WTC11 (cell line): ENCODE results near the gene GALP. TPM values are rescaled to one million over a fixed set of nuclear protein-coding genes. Genes with fewer than 3 reads are reported as not detected.

Experiments used
- ATAC-seq: fragments of 200-7000 bp; cut with Tn5 transposase; 2 replicates; pipeline ENCODE4 v1.10.0; 2021; ENCODE audit warnings: mild to moderate bottlenecking, moderate library complexity
- CTCF ChIA-PET: fragments of 300-600 bp; sonication (Branson Sonifier 250); formaldehyde crosslinking; loops from one replicate; lab custom pipeline; 2021; ENCODE audit warnings: antibody characterized with exemption; lab: Charles Lee
- POLR2A ChIA-PET: fragments of 350-600 bp; sonication (Branson Sonifier 250); formaldehyde crosslinking; loops from one replicate; lab custom pipeline; 2021; ENCODE audit warnings: antibody characterized with exemption; lab: Charles Lee
- DNase-seq: peaks from one replicate; pipeline ENCODE4 v3.0.0; 2021; ENCODE audit warnings: low spot score
- H3K27ac Mint-ChIP-seq: 2 replicates; pipeline ENCODE4 v1.8.0; 2021; ENCODE audit warnings: mixed read lengths
- H3K27me3 Mint-ChIP-seq: 2 replicates; pipeline ENCODE4 v1.8.0; 2021; ENCODE audit warnings: low read depth, mild to moderate bottlenecking, moderate library complexity, mixed read lengths
- H3K36me3 Mint-ChIP-seq: 2 replicates; pipeline ENCODE4 v1.8.0; 2021; ENCODE audit warnings: mixed read lengths
- H3K4me1 Mint-ChIP-seq: 2 replicates; pipeline ENCODE4 v1.8.0; 2022; ENCODE audit warnings: mixed read lengths
- H3K4me3 Mint-ChIP-seq: 2 replicates; pipeline ENCODE4 v1.8.0; 2021; ENCODE audit warnings: mild to moderate bottlenecking, moderate library complexity, mixed read lengths
- H3K9me3 Mint-ChIP-seq: 2 replicates; pipeline ENCODE4 v1.8.0; 2021; ENCODE audit warnings: mixed read lengths
- FOXP1 ChIP-seq: sonication (generic); formaldehyde crosslinking; IDR thresholded peaks from 2 replicates; pipeline ENCODE4 v1.8.0; 2022; ENCODE audit warnings: missing genetic modification reagents, mild to moderate bottlenecking, moderate library complexity, borderline replicate concordance
- FOXP4 ChIP-seq: sonication (generic); formaldehyde crosslinking; IDR thresholded peaks from 2 replicates; pipeline ENCODE4 v1.8.0; 2022; ENCODE audit warnings: mild to moderate bottlenecking, missing genetic modification reagents
- GABPB1 ChIP-seq: sonication (generic); formaldehyde crosslinking; IDR thresholded peaks from 2 replicates; pipeline ENCODE4 v1.8.1; 2023; ENCODE audit warnings: mild to moderate bottlenecking, missing genetic modification reagents
- MYBL2 ChIP-seq: sonication (generic); formaldehyde crosslinking; IDR thresholded peaks from 2 replicates; pipeline ENCODE4 v1.8.1; 2023; ENCODE audit warnings: mild to moderate bottlenecking, moderate library complexity, missing genetic modification reagents
- OVOL2 ChIP-seq: fragments of 250-450 bp; sonication (Bioruptor Pico); IDR thresholded peaks from 2 replicates; pipeline ENCODE4 v1.9.0; 2021; ENCODE audit warnings: mild to moderate bottlenecking, borderline replicate concordance
- PRRX2 ChIP-seq: fragments of 250-450 bp; sonication (Bioruptor Pico); IDR thresholded peaks from 2 replicates; pipeline ENCODE4 v1.8.0; 2021; ENCODE audit warnings: mild to moderate bottlenecking
- RELA ChIP-seq: sonication (generic); formaldehyde crosslinking; IDR thresholded peaks from 2 replicates; pipeline ENCODE4 v1.8.1; 2022; ENCODE audit warnings: missing genetic modification reagents, mild to moderate bottlenecking, borderline replicate concordance
- RORB ChIP-seq: fragments of 250-450 bp; sonication (Bioruptor Pico); IDR thresholded peaks from 2 replicates; pipeline ENCODE4 v1.9.0; 2021; ENCODE audit warnings: mild to moderate bottlenecking
- ZNF263 ChIP-seq: sonication (generic); formaldehyde crosslinking; IDR thresholded peaks from 2 replicates; pipeline ENCODE4 v1.8.1; 2022; ENCODE audit warnings: low read depth, mild to moderate bottlenecking, moderate library complexity, missing genetic modification reagents
- ZNF425 ChIP-seq: fragments of 250-450 bp; sonication (Bioruptor Pico); conservative IDR thresholded peaks from 2 replicates; pipeline ENCODE4 v1.9.0; 2021; ENCODE audit warnings: mild to moderate bottlenecking
- ZSCAN18 ChIP-seq: fragments of 250-450 bp; sonication (Bioruptor Pico); IDR thresholded peaks from 2 replicates; pipeline ENCODE4 v2.1.2; 2022; ENCODE audit warnings: mild to moderate bottlenecking, moderate library complexity
- total RNA-seq: library from RNA; stranded (reverse); gene quantifications from 3 replicates; pipeline ENCODE4 v1.2.3, GENCODE V29; 2021
- TF ChIP-seq, protein P1 (sequence below): sonication (generic); formaldehyde crosslinking; IDR thresholded peaks from 2 replicates; pipeline ENCODE4 v1.8.1; 2022; ENCODE audit warnings: low read depth, mild to moderate bottlenecking, moderate library complexity, missing genetic modification reagents, borderline replicate concordance
- TF ChIP-seq, protein P2 (sequence below): fragments of 200-600 bp; IDR thresholded peaks from 2 replicates; pipeline ENCODE4 v1.8.0; 2022; ENCODE audit warnings: antibody characterized with exemption
- TF ChIP-seq, protein P3 (sequence below): sonication (generic); formaldehyde crosslinking; IDR thresholded peaks from 2 replicates; pipeline ENCODE4 v1.8.1; 2022; ENCODE audit warnings: missing genetic modification reagents, borderline replicate concordance
- TF ChIP-seq, protein P4 (sequence below): sonication (generic); formaldehyde crosslinking; IDR thresholded peaks from 2 replicates; pipeline ENCODE4 v1.8.0; 2022; ENCODE audit warnings: mild to moderate bottlenecking, missing genetic modification reagents
- TF ChIP-seq, protein P5 (sequence below): sonication (generic); formaldehyde crosslinking; IDR thresholded peaks from 2 replicates; pipeline ENCODE4 v1.8.1; 2022; ENCODE audit warnings: mild to moderate bottlenecking, moderate library complexity, missing genetic modification reagents
- TF ChIP-seq, protein P6 (sequence below): fragments of 250-450 bp; sonication (Bioruptor Pico); IDR thresholded peaks from 2 replicates; pipeline ENCODE4 v1.9.0; 2021; ENCODE audit warnings: mild to moderate bottlenecking
- TF ChIP-seq, protein P7 (sequence below): sonication (generic); formaldehyde crosslinking; IDR thresholded peaks from 2 replicates; pipeline ENCODE4 v1.8.1; 2023; ENCODE audit warnings: mild to moderate bottlenecking, missing genetic modification reagents, borderline replicate concordance

GALP gene
- total RNA-seq, 1 experiment from 2014 or later: not detected

- ATAC-seq: no peak
- CTCF ChIA-PET: interaction anchor here (0.8 to 3.1 kb wide), 5 partner anchors 19 to 136 kb away, joined by 3 to 18 read pairs (median 14); no protein-coding TSS in a partner anchor
- peaks cover 2% of the 10 kb centered on the region; the same call in 1 of the 2 replicates for H3K27me3 Mint-ChIP-seq
- TF ChIP-seq, protein P1, sequence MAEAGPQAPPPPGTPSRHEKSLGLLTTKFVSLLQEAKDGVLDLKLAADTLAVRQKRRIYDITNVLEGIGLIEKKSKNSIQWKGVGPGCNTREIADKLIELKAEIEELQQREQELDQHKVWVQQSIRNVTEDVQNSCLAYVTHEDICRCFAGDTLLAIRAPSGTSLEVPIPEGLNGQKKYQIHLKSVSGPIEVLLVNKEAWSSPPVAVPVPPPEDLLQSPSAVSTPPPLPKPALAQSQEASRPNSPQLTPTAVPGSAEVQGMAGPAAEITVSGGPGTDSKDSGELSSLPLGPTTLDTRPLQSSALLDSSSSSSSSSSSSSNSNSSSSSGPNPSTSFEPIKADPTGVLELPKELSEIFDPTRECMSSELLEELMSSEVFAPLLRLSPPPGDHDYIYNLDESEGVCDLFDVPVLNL (CRISPR knock-in tag): no peak
- TF ChIP-seq OVOL2 (CRISPR knock-in tag): no peak
- no peak for TF ChIP-seq FOXP4
- no peak for TF ChIP-seq RELA (CRISPR knock-in tag)
- TF ChIP-seq ZNF263 (CRISPR knock-in tag): no peak
- TF ChIP-seq FOXP1 (CRISPR knock-in tag): no peak
- TF ChIP-seq, protein P2, sequence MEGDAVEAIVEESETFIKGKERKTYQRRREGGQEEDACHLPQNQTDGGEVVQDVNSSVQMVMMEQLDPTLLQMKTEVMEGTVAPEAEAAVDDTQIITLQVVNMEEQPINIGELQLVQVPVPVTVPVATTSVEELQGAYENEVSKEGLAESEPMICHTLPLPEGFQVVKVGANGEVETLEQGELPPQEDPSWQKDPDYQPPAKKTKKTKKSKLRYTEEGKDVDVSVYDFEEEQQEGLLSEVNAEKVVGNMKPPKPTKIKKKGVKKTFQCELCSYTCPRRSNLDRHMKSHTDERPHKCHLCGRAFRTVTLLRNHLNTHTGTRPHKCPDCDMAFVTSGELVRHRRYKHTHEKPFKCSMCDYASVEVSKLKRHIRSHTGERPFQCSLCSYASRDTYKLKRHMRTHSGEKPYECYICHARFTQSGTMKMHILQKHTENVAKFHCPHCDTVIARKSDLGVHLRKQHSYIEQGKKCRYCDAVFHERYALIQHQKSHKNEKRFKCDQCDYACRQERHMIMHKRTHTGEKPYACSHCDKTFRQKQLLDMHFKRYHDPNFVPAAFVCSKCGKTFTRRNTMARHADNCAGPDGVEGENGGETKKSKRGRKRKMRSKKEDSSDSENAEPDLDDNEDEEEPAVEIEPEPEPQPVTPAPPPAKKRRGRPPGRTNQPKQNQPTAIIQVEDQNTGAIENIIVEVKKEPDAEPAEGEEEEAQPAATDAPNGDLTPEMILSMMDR: no peak
- TF ChIP-seq GABPB1 (CRISPR knock-in tag): no peak
- TF ChIP-seq, protein P3, sequence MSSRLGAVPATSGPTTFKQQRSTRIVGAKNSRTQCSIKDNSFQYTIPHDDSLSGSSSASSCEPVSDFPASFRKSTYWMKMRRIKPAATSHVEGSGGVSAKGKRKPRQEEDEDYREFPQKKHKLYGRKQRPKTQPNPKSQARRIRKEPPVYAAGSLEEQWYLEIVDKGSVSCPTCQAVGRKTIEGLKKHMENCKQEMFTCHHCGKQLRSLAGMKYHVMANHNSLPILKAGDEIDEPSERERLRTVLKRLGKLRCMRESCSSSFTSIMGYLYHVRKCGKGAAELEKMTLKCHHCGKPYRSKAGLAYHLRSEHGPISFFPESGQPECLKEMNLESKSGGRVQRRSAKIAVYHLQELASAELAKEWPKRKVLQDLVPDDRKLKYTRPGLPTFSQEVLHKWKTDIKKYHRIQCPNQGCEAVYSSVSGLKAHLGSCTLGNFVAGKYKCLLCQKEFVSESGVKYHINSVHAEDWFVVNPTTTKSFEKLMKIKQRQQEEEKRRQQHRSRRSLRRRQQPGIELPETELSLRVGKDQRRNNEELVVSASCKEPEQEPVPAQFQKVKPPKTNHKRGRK (CRISPR knock-in tag): no peak
- no peak for TF ChIP-seq MYBL2 (CRISPR knock-in tag)
- no peak for TF ChIP-seq PRRX2
- TF ChIP-seq, protein P4, sequence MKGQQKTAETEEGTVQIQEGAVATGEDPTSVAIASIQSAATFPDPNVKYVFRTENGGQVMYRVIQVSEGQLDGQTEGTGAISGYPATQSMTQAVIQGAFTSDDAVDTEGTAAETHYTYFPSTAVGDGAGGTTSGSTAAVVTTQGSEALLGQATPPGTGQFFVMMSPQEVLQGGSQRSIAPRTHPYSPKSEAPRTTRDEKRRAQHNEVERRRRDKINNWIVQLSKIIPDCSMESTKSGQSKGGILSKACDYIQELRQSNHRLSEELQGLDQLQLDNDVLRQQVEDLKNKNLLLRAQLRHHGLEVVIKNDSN (CRISPR knock-in tag): no peak
- TF ChIP-seq, protein P5, sequence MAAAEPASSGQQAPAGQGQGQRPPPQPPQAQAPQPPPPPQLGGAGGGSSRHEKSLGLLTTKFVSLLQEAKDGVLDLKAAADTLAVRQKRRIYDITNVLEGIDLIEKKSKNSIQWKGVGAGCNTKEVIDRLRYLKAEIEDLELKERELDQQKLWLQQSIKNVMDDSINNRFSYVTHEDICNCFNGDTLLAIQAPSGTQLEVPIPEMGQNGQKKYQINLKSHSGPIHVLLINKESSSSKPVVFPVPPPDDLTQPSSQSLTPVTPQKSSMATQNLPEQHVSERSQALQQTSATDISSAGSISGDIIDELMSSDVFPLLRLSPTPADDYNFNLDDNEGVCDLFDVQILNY: no peak
- no peak for TF ChIP-seq ZSCAN18 (CRISPR knock-in tag)
- TF ChIP-seq, protein P6, sequence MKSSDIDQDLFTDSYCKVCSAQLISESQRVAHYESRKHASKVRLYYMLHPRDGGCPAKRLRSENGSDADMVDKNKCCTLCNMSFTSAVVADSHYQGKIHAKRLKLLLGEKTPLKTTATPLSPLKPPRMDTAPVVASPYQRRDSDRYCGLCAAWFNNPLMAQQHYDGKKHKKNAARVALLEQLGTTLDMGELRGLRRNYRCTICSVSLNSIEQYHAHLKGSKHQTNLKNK (CRISPR knock-in tag): no peak
- TF ChIP-seq RORB: no peak
- no peak for TF ChIP-seq ZNF425 (CRISPR knock-in tag)
- TF ChIP-seq, protein P7, sequence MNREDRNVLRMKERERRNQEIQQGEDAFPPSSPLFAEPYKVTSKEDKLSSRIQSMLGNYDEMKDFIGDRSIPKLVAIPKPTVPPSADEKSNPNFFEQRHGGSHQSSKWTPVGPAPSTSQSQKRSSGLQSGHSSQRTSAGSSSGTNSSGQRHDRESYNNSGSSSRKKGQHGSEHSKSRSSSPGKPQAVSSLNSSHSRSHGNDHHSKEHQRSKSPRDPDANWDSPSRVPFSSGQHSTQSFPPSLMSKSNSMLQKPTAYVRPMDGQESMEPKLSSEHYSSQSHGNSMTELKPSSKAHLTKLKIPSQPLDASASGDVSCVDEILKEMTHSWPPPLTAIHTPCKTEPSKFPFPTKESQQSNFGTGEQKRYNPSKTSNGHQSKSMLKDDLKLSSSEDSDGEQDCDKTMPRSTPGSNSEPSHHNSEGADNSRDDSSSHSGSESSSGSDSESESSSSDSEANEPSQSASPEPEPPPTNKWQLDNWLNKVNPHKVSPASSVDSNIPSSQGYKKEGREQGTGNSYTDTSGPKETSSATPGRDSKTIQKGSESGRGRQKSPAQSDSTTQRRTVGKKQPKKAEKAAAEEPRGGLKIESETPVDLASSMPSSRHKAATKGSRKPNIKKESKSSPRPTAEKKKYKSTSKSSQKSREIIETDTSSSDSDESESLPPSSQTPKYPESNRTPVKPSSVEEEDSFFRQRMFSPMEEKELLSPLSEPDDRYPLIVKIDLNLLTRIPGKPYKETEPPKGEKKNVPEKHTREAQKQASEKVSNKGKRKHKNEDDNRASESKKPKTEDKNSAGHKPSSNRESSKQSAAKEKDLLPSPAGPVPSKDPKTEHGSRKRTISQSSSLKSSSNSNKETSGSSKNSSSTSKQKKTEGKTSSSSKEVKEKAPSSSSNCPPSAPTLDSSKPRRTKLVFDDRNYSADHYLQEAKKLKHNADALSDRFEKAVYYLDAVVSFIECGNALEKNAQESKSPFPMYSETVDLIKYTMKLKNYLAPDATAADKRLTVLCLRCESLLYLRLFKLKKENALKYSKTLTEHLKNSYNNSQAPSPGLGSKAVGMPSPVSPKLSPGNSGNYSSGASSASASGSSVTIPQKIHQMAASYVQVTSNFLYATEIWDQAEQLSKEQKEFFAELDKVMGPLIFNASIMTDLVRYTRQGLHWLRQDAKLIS (CRISPR knock-in tag): no peak
- TF ChIP-seq, all 79 proteins: peak for 0
- POLR2A ChIA-PET: no interaction called here
- H3K36me3 Mint-ChIP-seq: no peaks in the 10 kb centered on the region
- peaks cover 4% of the 10 kb centered on the region; the same call in 1 of the 2 replicates for H3K4me1 Mint-ChIP-seq
- no peak for DNase-seq
- H3K4me3 Mint-ChIP-seq: no peak overlapping the region
- no peak overlapping the region for H3K27ac Mint-ChIP-seq
- no peaks in the 10 kb centered on the region for H3K9me3 Mint-ChIP-seq
Observed at GRCh38 chr19:56174086-56174485, 1.7 kb upstream of the GALP start.
